ENCODE data around the gene NKAIN4.

Gene NKAIN4

DNA sequence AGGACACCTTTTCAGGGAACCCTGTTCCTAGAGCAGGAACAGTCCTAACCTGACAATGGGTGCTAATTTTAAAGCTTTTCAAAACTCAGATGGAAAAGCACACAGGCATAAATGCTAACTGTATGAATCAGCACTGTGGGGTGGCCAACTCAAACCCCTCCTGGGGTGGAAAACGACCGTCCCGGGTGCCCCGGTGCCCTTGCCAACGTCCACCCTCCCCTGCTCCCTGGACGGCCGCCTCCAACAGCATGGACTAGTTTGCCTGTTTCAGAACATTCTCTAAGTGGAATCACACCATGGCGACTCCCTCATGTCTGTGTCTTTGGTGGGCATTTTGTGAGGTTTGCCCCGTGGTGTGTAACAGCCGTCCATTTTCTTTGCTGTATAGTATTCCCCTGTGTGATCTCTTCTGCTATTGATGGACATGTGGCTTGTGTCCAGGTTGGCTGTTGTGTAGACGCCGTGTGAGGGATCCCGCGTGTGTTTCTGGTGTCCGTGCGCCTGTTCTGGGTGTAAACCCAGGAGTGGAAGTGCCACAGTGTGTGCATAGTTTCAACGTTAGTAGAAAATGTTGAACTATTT is 44.6 kb upstream of the NKAIN4 start:
- Histone ChIP-seq H3K9me3 (ENCODE audit: control insufficient read depth, insufficient read depth, low read length) (peaks cover 3% of the 10 kb centered on the region; the same call in 1 of the 2 replicates), H3K36me3 (ENCODE audit: control insufficient read depth, low read length) (no peaks in the 10 kb centered on the region), H3F3A (ENCODE audit: control insufficient read depth, insufficient read depth) (no peaks in the 10 kb centered on the region), H3K4me2 (ENCODE audit: low read length) (no peak overlapping the region), H4K20me1 (ENCODE audit: control insufficient read depth, insufficient read depth, low read depth, low read length) (no peaks in the 10 kb centered on the region), H3K27me3 (ENCODE audit: control insufficient read depth, low read length) (no peaks in the 10 kb centered on the region), H3K4me1 (ENCODE audit: control insufficient read depth, low read length) (no peaks in the 10 kb centered on the region), H3K79me2 (ENCODE audit: control insufficient read depth, low read length) (no peaks in the 10 kb centered on the region), H3K27ac (ENCODE audit: low read depth, low read length) (no peak overlapping the region), H3K9me2 (replicated peaks; ENCODE audit: control insufficient read depth, low read length) (no peaks in the 10 kb centered on the region), H3K4me3 (ENCODE audit: low read length) (no peak overlapping the region)
- TF ChIP-seq, protein P1, sequence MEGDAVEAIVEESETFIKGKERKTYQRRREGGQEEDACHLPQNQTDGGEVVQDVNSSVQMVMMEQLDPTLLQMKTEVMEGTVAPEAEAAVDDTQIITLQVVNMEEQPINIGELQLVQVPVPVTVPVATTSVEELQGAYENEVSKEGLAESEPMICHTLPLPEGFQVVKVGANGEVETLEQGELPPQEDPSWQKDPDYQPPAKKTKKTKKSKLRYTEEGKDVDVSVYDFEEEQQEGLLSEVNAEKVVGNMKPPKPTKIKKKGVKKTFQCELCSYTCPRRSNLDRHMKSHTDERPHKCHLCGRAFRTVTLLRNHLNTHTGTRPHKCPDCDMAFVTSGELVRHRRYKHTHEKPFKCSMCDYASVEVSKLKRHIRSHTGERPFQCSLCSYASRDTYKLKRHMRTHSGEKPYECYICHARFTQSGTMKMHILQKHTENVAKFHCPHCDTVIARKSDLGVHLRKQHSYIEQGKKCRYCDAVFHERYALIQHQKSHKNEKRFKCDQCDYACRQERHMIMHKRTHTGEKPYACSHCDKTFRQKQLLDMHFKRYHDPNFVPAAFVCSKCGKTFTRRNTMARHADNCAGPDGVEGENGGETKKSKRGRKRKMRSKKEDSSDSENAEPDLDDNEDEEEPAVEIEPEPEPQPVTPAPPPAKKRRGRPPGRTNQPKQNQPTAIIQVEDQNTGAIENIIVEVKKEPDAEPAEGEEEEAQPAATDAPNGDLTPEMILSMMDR (IDR thresholded peaks at IDR 0.05; ENCODE audit: low read depth, low read length, poor library complexity, severe bottlenecking) = no peak
- no peak for TF ChIP-seq EZH2phosphoT487 (IDR thresholded peaks at IDR 0.05; ENCODE audit: borderline replicate concordance, low read length)

DNA sequence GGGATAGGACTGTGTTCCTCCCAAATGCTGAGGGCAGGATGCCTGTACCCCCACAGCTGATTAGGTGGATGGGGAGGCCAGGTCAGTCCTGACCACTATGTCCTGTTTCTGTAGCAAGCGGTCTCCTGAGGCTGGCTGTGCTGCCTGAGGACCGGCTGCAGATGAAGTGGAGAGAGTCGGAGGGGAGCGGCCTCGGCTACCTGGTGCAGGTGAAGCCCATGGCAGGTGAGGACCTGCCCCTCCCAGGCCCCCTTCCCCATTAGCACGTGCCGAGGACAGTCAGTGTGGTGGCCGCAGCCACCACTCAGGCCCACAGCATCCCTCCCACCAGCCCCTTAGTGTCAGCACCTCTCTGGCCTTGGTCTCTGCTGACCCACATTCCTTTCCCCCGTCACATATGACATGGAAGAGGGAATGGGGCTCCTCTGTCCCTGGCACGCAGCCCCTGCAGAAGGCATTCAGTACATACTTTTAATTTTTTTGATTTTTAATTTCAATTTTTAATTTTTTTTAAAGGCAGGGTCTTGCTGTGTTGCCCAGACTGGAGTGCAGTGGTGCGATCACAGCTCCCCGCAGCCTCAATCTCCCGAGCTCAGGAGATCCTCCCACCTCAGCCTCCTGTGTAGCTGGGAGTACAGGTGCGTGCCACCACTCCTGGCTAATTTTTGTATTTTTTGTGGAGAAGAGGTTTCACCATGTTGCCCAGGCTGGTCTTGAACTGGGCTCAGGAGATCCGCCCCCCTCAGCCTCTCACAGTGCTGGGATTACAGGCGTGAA is 43.7 kb upstream of the NKAIN4 start:
- Histone ChIP-seq H3K9me2 (replicated peaks; ENCODE audit: control insufficient read depth, low read length) (no peaks in the 10 kb centered on the region), H3K9me3 (ENCODE audit: control insufficient read depth, insufficient read depth, low read length) (no peaks in the 10 kb centered on the region), H3F3A (ENCODE audit: control insufficient read depth, insufficient read depth) (no peaks in the 10 kb centered on the region), H3K4me3 (ENCODE audit: low read length) (no peak overlapping the region), H3K4me1 (ENCODE audit: control insufficient read depth, low read length) (no peaks in the 10 kb centered on the region), H3K79me2 (ENCODE audit: control insufficient read depth, low read length) (no peaks in the 10 kb centered on the region), H3K27me3 (ENCODE audit: control insufficient read depth, low read length) (no peaks in the 10 kb centered on the region), H3K36me3 (ENCODE audit: control insufficient read depth, low read length) (no peaks in the 10 kb centered on the region), H3K4me2 (ENCODE audit: low read length) (no peak overlapping the region), H4K20me1 (ENCODE audit: control insufficient read depth, insufficient read depth, low read depth, low read length) (no peaks in the 10 kb centered on the region), H3K27ac (ENCODE audit: low read depth, low read length) (no peak overlapping the region)
- TF ChIP-seq, protein P1 (IDR thresholded peaks at IDR 0.05; ENCODE audit: low read depth, low read length, poor library complexity, severe bottlenecking) = no peak
- no peak for TF ChIP-seq EZH2phosphoT487 (IDR thresholded peaks at IDR 0.05; ENCODE audit: borderline replicate concordance, low read length)

DNA sequence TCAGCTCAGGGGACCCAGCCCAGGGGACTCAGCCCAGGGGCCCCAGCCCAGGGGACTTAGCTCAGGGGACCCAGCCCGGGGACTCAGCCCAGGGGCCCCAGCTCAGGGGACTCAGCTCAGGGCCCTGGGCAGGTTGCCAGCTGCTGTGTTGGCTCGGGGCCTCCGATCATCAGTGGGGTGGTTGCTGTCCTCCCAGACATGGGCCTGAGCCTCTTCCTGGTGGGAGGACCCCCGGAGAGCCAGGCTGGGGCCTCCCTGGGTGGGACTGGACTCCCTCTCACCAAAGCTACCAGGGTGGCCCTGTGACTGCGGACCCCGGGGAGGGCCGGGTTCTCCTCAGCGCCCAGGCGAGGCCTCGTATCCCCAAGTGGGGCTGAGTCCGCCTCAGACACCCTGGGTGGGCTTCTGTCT is 43.1 kb upstream of the NKAIN4 start:
- TF ChIP-seq EZH2phosphoT487 (IDR thresholded peaks at IDR 0.05; ENCODE audit: borderline replicate concordance, low read length) = no peak
- TF ChIP-seq, protein P1 (IDR thresholded peaks at IDR 0.05; ENCODE audit: low read depth, low read length, poor library complexity, severe bottlenecking) = no peak
- no peaks in the 10 kb centered on the region for H3F3A ChIP-seq (ENCODE audit: control insufficient read depth, insufficient read depth)
- H3K79me2 ChIP-seq (ENCODE audit: control insufficient read depth, low read length) = no peaks in the 10 kb centered on the region
- no peaks in the 10 kb centered on the region for H3K9me2 ChIP-seq (replicated peaks; ENCODE audit: control insufficient read depth, low read length)
- H3K27me3 ChIP-seq (ENCODE audit: control insufficient read depth, low read length) = no peaks in the 10 kb centered on the region
- H3K36me3 ChIP-seq (ENCODE audit: control insufficient read depth, low read length) = no peaks in the 10 kb centered on the region
- H3K27ac ChIP-seq (ENCODE audit: low read depth, low read length) = no peak overlapping the region
- H3K4me2 ChIP-seq (ENCODE audit: low read length) = no peak overlapping the region
- no peaks in the 10 kb centered on the region for H3K4me1 ChIP-seq (ENCODE audit: control insufficient read depth, low read length)
- no peaks in the 10 kb centered on the region for H4K20me1 ChIP-seq (ENCODE audit: control insufficient read depth, insufficient read depth, low read depth, low read length)
- H3K9me3 ChIP-seq (ENCODE audit: control insufficient read depth, insufficient read depth, low read length) = no peaks in the 10 kb centered on the region
- no peak overlapping the region for H3K4me3 ChIP-seq (ENCODE audit: low read length)

Measured in DOHH2 (cell line).